Common myeloid progenitor, CD34-positive (primary cell): ENCODE results near the gene GRIFIN.
A peak's percentile ranks its signal among the peaks of the same experiment; 100 is the strongest.

ENCODE experiments used
- CTCF ChIA-PET: fragments of 350-600 bp; sonication (Branson Sonifier 250); formaldehyde crosslinking; loops from one replicate; lab custom pipeline; 2021; ENCODE audit warnings: antibody characterized with exemption; lab: Charles Lee
- POLR2A ChIA-PET: fragments of 350-600 bp; sonication (Branson Sonifier 250); formaldehyde crosslinking; loops from one replicate; lab custom pipeline; 2021; ENCODE audit warnings: antibody characterized with exemption; lab: Charles Lee
- DNase-seq, 3 donors: peaks; one replicate each; pipeline versions ENCODE4 v3.0.0 to v3.0.0-alpha.2; 2013
- H3K27ac ChIP-seq, 2 experiments: 1 replicate in 1 of 2; 2 replicates in 1 of 2; pipeline ENCODE4 v1.7.0; 2013; ENCODE audit warnings: inconsistent platforms in 2 of 2, low read length in 2 of 2, mild to moderate bottlenecking in 2 of 2, low read depth in 1 of 2, moderate library complexity in 1 of 2; ENCODE audit not compliant: severe bottlenecking in 2 of 2, insufficient read depth in 1 of 2, poor library complexity in 1 of 2
- H3K27me3 ChIP-seq, 5 experiments: replicated peaks in 2 of 5; 1 replicate in 3 of 5; 2 replicates in 2 of 5; pipeline versions ENCODE4 v1.6.1 to v1.7.0; 2013; ENCODE audit warnings: low read length in 4 of 5, mild to moderate bottlenecking in 2 of 5, moderate library complexity in 2 of 5, inconsistent platforms in 1 of 5; ENCODE audit not compliant: insufficient read depth in 5 of 5, control insufficient read depth in 4 of 5
- H3K36me3 ChIP-seq, 4 experiments: 1 replicate in 2 of 4; 2 replicates in 2 of 4; pipeline versions ENCODE4 v1.6.1 to v1.7.0; 2013; ENCODE audit warnings: low read length in 3 of 4, control low read depth in 1 of 4, mild to moderate bottlenecking in 1 of 4; ENCODE audit not compliant: control insufficient read depth in 4 of 4, insufficient read depth in 4 of 4
- H3K4me1 ChIP-seq, 4 experiments: 1 replicate in 3 of 4; 2 replicates in 1 of 4; pipeline versions ENCODE4 v1.6.1 to v1.7.1; 2013; ENCODE audit warnings: low read length in 3 of 4, mild to moderate bottlenecking in 3 of 4, control low read depth in 1 of 4, inconsistent platforms in 1 of 4, moderate library complexity in 1 of 4; ENCODE audit not compliant: control insufficient read depth in 4 of 4, insufficient read depth in 4 of 4; ENCODE audit errors: control extremely low read depth in 1 of 4
- H3K4me3 ChIP-seq, 7 experiments: 1 replicate in 4 of 7; 2 replicates in 3 of 7; pipeline versions ENCODE4 v1.5.1 to v1.7.0; 2013; ENCODE audit warnings: mild to moderate bottlenecking in 7 of 7, low read length in 6 of 7, moderate library complexity in 6 of 7, inconsistent platforms in 2 of 7, low read depth in 2 of 7, control low read depth in 1 of 7; ENCODE audit not compliant: insufficient read depth in 4 of 7, control insufficient read depth in 1 of 7; ENCODE audit errors: extremely low read depth in 1 of 7
- H3K9me3 ChIP-seq, 5 experiments: 1 replicate in 4 of 5; 2 replicates in 1 of 5; pipeline versions ENCODE4 v1.6.1 to v1.7.1; 2013; ENCODE audit warnings: low read length in 4 of 5, mild to moderate bottlenecking in 2 of 5, inconsistent platforms in 1 of 5, low read depth in 1 of 5, moderate library complexity in 1 of 5; ENCODE audit not compliant: control insufficient read depth in 4 of 5, insufficient read depth in 2 of 5; ENCODE audit errors: control extremely low read depth in 1 of 5
- WGBS: methylation state at CpG from one replicate; pipeline ENCODE4 v1.1.5; 2013; ENCODE audit not compliant: insufficient coverage; 5-methylcytosine and 5-hydroxymethylcytosine counted together

The GRIFIN gene

GRCh38 chr7:2484868-2485267, 8.7 kb upstream of the GRIFIN start:
- WGBS, result 86% methylated on average over 4 of the region's 12 CpGs
- H3K9me3 ChIP-seq, result peaks cover 0 to 4% (median 0%) of the 10 kb centered on the region in 5 experiments
- ChIA-PET CTCF (no interaction called here), POLR2A (no interaction called here)
- H3K4me3 ChIP-seq, result no peak overlapping the region
- H3K36me3 ChIP-seq, result no peaks in the 10 kb centered on the region
- H3K27ac ChIP-seq, result no peak overlapping the region
- H3K4me1 ChIP-seq, result peaks cover 0 to 18% (median 11%) of the 10 kb centered on the region in 4 experiments
- no peaks in the 10 kb centered on the region for H3K27me3 ChIP-seq
- DNase-seq, result peak in 1 of 3 donors; percentile 32

DNA sequence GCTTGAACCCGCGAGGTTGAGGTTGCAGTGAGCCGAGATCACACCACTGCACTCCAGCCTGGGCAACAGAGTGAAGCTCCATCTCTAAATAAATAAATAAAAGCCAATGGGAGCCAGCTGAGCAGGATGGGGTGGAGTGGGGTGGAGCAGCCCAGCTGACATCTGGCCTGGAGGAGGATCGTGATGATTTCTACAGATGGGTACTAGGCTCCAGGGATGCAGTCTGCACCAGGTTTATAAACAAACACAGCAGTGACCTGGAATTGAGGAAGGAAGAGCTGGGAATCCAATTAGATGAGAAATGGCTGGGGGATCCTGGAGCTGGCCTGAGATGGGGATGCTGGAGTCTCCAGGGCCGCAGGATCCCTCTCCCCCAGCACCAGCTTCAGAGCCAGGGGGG, 7.3 kb upstream of the GRIFIN start:
- Histone ChIP-seq H3K27me3 (no peaks in the 10 kb centered on the region), H3K4me3 (no peak overlapping the region), H3K27ac (no peak overlapping the region), H3K4me1 (peaks cover 0 to 10% (median 3%) of the 10 kb centered on the region in 4 experiments), H3K36me3 (no peaks in the 10 kb centered on the region), H3K9me3 (peaks cover 0 to 4% (median 0%) of the 10 kb centered on the region in 5 experiments)
- ChIA-PET POLR2A (no interaction called here), CTCF (interaction anchor here (0.7 to 2.0 kb wide), 2 partner anchors 9 to 25 kb away, joined by 4 to 5 read pairs; no protein-coding TSS in a partner anchor)
- 70% methylated on average over 4 of the region's 5 CpGs for WGBS
- DNase-seq, result no peak

- Histone ChIP-seq H3K9me3 (peaks cover 0 to 4% (median 0%) of the 10 kb centered on the region in 5 experiments), H3K4me1 (peaks cover 0 to 16% (median 9%) of the 10 kb centered on the region in 4 experiments), H3K27me3 (no peaks in the 10 kb centered on the region), H3K4me3 (no peak overlapping the region), H3K27ac (no peak overlapping the region), H3K36me3 (no peaks in the 10 kb centered on the region)
- CTCF ChIA-PET, result interaction anchor here (0.7 to 2.0 kb wide), 2 partner anchors 8 to 26 kb away, joined by 4 to 5 read pairs; no protein-coding TSS in a partner anchor
- 80% methylated on average over 8 of the region's 10 CpGs for WGBS
- POLR2A ChIA-PET, result no interaction called here
- peak in 1 of 3 donors; percentile 31 for DNase-seq
Measured at GRCh38 chr7:2482725-2483451, 6.7 kb upstream of the GRIFIN start.

DNA sequence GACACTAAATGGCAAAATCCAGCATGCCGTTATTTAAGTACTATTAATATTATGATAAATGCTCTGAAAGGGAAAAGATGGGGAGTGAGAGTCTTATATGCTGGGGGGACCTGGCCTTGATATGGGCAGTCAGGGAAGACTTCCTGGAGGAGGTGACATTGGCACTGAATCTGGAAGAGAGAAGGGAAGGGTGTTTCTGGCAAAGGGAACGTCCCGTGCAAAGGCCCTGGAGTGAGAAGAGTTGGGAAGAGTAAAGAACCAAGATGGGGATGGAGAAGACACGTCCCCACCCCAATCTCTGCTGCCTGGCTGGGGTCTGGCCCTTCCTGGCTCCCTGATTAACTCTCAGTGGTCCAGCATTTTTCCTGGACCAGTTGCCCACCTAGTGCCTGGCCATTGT, 5.0 kb upstream of the GRIFIN start:
- 93% methylated on average over 3 of the region's 4 CpGs for WGBS
- no peaks in the 10 kb centered on the region for H3K36me3 ChIP-seq
- H3K4me3 ChIP-seq, result no peak overlapping the region
- no peaks in the 10 kb centered on the region for H3K27me3 ChIP-seq
- DNase-seq, result no peak
- no peak overlapping the region for H3K27ac ChIP-seq
- POLR2A ChIA-PET, result no interaction called here
- CTCF ChIA-PET, result interaction anchor here (1.0 to 1.5 kb wide), 5 partner anchors 11 to 168 kb away, joined by 3 read pairs; no protein-coding TSS in a partner anchor
- H3K9me3 ChIP-seq, result peaks cover 0 to 4% (median 0%) of the 10 kb centered on the region in 5 experiments
- peaks cover 0 to 31% (median 21%) of the 10 kb centered on the region in 4 experiments for H3K4me1 ChIP-seq

- H3K4me3 ChIP-seq, result no peak overlapping the region
- peaks cover 0 to 31% (median 21%) of the 10 kb centered on the region in 4 experiments for H3K4me1 ChIP-seq
- 90% methylated on average over 19 of the region's 21 CpGs for WGBS
- H3K27me3 ChIP-seq, result no peaks in the 10 kb centered on the region
- ChIA-PET POLR2A (no interaction called here), CTCF (interaction anchor here (1.0 to 3.2 kb wide), 10 partner anchors 8 to 169 kb away, joined by 3 to 11 read pairs (median 3); no protein-coding TSS in a partner anchor)
- peaks cover 0 to 4% (median 0%) of the 10 kb centered on the region in 5 experiments for H3K9me3 ChIP-seq
- DNase-seq, result no peak
- no peak overlapping the region for H3K27ac ChIP-seq
- no peaks in the 10 kb centered on the region for H3K36me3 ChIP-seq
Measured at GRCh38 chr7:2480070-2480408, 3.8 kb upstream of the GRIFIN start.

DNA sequence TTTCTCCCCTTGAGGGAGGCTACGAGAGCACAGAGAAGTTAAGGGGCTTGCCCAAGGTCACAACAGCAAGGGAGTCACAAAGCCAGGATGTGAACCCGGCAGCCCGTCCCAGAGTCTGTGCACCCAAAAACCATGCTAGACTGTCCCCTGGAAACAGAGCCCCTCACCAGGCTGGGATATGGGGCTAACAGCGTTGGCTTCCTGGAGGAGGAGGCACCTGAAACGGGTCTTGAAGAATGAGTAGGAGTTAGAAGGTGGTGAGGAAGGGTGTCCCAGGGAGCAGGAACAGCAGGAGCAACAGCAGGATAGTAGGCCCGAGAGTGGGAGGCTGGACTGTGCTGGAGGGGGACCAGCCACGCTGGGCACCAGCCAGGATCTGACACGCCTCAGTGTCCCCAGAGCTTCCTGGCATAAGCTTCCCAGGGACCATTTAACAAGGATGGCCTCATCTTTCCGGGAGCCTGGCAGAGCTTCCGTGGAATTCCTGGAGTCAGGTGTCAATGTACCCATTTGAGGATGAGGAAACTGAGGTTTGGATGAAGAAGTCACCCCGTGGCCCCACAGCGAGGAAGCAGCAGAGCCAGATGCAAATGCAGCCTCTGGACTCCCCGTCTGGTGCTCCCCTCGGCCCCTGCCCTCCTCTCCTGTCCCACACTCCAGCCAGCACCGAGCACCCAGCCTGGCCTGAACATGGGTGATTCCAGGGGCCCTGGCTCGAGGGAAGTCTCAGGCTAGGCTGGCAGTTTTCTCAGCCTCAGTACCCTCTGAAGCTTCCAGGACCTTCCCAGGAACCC, 3.3 kb upstream of the GRIFIN start:
- Histone ChIP-seq H3K4me3 (no peak overlapping the region), H3K27me3 (no peaks in the 10 kb centered on the region), H3K9me3 (peaks cover 0 to 4% (median 0%) of the 10 kb centered on the region in 5 experiments), H3K36me3 (no peaks in the 10 kb centered on the region), H3K27ac (no peak overlapping the region), H3K4me1 (peaks cover 0 to 25% (median 21%) of the 10 kb centered on the region in 4 experiments)
- WGBS, result 92% methylated on average over 15 of the region's 16 CpGs
- no peak for DNase-seq
- POLR2A ChIA-PET, result interaction anchor here (1.1 kb wide), 1 partner anchor 32 kb away, joined by 4 read pairs; no protein-coding TSS in a partner anchor
- CTCF ChIA-PET, result interaction anchor here (1.0 to 3.2 kb wide), 11 partner anchors 9 to 129 kb away, joined by 3 to 11 read pairs (median 4); no protein-coding TSS in a partner anchor
